ENCODE data around the gene ITGB3.

The ITGB3 gene

DNA sequence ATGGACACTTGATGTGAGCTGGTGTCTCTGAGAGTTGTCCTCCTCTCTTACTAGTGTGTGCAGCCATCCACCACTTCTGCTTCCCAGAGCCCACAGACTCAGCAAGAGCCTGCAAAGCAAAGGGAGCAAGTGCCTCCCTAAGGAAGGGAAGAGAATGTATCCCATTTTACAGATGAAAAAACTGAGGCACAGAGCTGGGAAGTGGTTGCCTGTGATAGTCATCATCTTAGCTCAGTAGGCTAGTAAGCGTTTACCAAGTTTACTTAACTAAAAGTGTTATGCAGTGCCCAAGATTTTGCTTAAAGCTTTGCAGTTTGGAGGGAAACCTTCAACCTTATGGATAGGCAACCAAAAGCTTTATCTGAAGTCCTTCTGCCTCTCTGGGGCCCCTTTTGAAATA lies 47.1 kb downstream of the ITGB3 start:
- no peak for DNase-seq

DNA sequence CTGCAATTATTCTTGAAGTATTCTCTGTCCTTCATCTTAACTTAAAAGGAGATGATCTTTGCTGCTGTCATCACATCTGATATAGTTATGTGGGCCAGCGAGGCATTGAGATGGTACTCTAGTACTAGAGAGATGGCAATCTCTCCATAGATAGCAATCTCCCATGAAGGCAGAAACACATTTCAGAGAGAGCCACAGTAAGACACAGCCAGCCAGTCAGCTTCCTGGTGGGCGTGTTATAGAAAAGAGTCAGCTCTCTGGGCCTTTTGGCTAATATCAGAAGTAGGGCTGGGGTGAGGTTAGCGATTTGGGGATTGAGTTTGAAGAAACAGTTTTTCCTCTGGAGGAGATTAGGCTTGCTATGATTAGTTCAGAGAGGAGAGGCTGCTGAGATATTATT lies 47.5 kb downstream of the ITGB3 start:
- no peak for DNase-seq

DNA sequence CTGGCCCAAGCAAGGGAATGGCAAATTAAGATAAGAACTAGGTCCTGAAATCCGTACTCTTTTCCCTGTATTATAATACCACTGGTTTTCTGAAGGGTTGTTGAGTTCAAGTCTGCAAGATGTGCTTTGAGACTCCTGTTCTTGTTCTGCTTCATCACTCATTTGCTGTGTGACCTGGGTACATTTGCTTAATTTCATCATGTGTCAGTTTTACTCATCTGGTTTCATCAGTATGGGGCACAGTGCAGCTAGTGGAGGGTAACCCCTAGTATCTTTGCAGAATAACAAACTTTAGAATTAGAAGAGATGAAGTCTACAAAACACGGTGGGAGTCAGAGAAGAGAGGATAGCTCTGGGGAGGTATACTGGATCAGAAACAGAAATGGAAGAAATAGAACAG lies 48.2 kb downstream of the ITGB3 start:
- no peak for DNase-seq

DNA sequence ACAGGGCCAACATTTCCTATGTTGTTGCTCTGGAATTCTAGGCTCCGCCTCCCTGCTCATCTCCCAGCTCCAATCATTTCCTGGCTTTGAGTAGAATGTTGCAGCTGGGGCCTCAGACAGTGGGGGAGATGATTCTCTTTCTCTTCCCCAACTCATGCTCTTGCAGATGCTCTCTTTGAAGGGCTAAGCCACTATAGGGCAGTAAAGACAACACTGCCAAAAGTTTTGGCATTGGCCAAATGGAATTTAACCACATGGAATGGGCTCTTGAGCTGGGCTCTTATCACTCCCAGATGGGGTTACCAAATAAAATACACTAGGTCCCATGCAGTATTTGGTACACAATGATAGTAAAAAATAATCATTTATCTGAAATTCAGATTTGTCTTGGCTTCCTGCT lies 50.6 kb downstream of the ITGB3 start:
- DNase-seq, result peak; percentile 64

DNA sequence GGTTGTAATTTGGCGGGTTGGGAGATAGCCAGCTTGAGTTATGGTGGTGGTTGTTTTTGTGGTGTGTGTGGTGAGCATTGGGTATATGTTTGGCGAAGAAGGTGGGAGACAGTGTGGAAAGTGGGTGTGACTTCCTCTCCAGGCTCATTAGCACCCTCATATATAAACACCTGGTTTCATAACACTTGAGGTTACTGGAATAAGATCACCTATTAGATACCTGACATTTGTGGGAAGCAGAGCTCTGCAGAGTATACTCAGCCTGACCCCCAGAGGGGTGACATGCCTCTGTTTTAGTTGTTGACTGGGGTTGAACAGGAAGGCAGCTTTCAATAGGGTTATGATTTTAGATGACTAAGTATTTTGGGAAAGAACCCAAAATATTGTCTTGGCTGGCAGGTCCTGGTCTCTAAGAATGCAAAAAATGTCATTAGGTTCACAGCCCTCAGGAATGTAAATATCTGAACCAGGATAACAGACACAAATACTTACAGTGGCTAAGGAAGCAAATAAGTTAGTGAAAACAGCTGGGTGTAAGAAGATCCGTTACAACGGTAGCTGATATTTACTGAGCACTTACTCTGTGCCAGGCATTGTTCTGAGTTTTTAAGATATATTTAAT lies 51.8 kb downstream of the ITGB3 start:
- DNase-seq, result peak; percentile 97

DNA sequence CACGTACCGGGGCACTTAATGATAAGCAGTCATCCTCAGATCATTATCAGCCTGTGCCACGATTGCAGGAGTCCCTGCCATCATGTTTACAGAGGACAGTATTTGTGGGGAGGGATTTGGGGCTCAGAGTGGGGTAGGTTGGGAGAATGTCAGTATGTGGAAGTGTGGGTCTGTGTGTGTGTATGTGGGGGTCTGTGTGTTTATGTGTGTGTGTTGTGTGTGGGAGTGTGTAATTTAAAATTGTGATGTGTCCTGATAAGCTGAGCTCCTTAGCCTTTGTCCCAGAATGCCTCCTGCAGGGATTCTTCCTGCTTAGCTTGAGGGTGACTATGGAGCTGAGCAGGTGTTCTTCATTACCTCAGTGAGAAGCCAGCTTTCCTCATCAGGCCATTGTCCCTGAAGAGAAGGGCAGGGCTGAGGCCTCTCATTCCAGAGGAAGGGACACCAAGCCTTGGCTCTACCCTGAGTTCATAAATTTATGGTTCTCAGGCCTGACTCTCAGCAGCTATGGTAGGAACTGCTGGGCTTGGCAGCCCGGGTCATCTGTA lies 56.6 kb downstream of the ITGB3 start:
- no peak for DNase-seq

DNA sequence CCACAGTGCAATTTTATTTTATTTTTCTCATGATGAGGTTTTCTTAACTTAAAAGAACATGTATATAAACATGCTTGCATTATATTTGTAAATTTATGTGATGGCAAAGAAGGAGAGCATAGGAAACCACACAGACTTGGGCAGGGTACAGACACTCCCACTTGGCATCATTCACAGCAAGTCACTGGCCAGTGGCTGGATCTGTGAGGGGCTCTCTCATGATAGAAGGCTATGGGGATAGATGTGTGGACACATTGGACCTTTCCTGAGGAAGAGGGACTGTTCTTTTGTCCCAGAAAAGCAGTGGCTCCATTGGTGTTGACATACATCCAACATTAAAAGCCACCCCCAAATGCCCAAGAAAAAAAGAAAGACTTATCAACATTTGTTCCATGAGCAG lies 57.8 kb downstream of the ITGB3 start:
- DNase-seq, result no peak

DNA sequence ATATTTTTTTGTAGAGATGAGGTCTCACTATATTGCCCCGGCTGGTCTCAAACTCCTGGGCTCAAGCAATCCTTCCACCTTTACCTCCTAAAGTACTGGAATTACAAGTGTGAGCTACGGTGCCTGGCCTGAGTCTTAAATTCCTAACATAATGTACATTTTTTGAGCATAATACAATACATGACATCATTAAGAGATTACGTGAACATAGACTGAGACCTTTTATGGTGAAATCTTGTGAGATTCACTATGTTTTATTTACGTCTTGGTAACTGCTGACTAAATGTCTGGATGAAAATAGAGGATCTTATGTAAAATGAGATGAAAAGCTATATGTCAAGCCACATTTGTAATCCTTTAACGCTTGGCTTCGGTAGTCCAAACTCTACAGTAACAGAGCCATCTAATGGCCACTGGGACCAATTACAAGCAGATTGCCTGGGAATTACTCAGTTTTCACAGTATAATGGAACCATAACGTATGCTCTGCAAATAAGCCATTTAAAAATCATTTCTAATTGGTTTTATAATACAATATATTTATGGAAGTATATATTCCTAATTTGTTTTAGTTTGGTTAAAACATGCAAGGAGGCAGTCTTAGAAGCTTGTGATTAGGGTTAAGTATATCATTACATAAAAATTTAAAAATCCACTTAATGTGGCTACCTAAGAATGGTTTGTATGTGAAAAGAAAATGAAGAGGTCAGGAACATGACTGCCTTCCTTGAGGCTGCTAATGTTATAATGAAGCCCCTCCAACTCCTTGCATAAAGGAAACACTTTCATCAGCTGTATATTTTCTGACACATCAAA lies 62.0 kb downstream of the ITGB3 start:
- peak; percentile 95 for DNase-seq

DNA sequence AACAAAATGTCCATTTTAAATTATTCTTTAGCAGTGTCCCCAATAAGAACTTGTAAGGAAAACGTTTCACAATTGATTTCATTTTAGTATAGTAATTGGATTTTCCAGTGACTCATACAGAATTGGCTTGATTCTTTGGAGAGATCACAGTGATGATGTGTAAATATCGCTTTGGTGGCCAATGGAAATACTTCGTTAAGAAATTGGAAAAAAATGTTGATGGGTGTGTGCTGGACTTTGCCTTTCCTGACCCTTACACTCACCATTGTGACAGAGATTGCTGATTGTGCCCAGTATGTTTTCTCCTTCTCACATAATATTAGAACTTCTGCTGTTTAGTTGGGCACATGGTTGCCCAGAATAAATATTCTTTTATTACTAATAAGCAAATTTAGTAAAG lies 62.7 kb downstream of the ITGB3 start:
- DNase-seq, result peak; percentile 31

DNA sequence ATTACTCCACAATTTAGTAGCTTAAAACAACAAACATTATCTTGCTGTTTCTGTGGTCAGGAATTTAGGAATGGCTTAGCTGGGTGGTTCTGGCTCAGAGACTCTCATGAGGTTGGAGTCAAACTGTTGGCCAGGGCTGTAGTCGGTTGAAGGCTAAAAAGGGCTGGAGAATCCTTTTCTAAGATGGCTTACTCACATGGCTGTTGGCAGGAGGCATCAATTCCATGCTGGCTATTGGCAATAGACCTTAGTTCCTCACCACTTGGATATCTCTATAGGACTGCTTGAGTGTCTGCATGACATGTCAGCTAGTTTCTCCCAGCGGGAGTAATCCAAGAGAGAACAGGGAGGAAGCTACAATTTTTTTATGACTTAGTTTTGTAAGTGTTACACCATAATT lies 63.5 kb downstream of the ITGB3 start:
- peak; percentile 64 for DNase-seq

DNA sequence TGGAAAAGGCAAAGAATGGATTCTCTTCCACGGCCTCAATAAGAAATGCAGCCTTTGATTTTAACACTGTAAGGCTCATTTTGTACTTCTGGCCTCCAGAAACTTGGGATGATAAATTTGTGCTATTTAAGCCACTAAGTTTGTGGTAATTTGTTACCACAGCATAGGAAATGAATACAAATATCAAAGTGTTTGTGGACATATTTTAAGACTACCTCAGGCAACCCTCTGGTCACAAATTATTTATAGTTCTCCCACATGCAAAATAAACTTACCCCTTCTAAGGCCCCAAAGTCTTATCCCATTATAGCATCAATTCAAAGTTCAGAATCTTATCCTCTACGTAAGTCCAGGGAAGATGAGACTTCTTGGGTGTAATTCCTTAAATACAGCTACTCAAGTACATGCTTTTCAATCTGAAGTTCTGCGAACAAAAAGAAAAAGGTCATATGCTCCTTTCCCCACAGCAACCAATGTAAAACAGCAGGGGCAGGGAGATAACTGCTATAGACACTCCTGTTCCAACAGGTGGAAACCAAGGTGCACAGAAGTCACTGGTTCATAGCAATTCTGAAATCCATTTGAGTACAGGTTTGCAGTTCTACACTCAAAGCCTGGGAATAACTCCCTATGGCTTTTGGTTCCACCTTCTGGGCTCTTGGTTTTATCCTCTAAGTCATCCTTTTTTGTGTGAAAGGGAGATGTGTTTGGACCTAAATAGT lies 64.7 kb downstream of the ITGB3 start:
- DNase-seq, result no peak

DNA sequence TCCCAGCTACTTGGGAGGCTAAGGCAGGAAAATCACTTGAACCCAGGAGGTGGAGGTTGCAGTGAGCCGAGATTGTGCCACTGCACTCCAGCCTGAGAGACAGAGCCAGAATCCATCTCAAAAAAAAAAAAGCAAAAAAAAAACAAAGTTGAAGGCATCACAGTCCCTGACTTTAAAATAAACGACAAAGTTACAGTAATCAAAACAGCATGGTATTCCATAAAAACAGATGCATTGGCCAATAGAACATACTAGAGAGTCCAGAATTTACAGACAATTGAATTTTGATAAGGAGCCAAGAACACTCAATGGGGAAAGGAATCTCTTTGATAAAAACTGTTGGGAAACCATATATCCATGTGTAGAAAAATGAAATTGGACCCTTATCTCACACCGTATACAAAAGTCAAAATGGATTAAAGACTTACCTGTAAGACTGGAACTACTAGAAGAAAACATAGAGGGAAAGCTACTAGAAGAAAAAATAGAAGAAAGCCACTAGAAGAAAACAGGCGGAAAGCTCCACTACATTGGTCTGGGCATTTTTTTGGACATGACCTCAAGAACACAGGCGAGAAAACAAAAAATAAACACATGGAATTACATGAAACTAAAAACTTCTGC lies 67.4 kb downstream of the ITGB3 start:
- no peak for DNase-seq

DNA sequence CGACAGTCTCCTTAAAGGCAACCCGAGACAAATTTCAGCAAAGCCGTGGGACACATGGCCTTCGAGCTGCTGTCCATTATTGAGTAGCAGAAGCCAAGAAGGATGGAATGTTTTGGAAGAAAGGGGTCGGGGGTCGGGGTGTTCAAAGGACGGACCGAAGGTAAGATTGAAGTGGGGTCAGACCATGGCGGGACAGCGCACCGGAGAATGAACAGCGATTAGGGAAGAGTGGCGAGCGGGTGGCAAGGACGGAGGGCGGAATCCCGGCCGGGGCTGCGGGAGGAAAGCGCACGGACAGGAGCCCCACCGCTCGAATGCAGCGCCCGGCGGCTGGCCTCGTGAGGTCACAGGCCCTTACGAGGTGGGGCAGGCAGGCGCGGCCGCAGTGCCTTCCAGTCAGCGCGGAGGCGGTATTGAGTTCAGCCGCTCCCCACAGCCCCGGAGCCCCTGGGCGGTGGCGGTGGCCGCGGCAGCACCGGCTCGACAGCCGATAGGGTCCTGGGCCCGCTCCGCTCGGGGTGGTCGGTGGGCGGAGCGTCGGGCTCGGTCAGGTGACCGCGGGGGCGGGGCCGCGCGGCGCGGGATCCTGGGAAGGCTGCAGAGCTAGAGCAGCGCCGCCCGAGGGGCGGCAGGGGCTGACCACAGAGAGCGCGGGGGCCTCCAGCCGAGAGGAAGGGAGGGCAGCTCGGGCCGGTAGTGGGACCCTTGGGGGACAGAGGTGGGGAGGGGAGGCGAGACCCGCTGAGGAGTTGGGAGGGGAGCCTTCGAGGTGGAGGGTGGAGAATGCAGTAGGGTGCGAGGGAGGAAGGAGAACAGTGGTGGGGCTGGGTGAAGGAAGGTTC lies 70.0 kb downstream of the ITGB3 start, which contains the start of gene EFCAB13:
EFCAB13 (plus strand) TSS at position 574 of the 842 bp plus-strand sequence. CDS start 4,399 bp downstream, outside the sequence.
- peak; percentile 84 for DNase-seq

DNA sequence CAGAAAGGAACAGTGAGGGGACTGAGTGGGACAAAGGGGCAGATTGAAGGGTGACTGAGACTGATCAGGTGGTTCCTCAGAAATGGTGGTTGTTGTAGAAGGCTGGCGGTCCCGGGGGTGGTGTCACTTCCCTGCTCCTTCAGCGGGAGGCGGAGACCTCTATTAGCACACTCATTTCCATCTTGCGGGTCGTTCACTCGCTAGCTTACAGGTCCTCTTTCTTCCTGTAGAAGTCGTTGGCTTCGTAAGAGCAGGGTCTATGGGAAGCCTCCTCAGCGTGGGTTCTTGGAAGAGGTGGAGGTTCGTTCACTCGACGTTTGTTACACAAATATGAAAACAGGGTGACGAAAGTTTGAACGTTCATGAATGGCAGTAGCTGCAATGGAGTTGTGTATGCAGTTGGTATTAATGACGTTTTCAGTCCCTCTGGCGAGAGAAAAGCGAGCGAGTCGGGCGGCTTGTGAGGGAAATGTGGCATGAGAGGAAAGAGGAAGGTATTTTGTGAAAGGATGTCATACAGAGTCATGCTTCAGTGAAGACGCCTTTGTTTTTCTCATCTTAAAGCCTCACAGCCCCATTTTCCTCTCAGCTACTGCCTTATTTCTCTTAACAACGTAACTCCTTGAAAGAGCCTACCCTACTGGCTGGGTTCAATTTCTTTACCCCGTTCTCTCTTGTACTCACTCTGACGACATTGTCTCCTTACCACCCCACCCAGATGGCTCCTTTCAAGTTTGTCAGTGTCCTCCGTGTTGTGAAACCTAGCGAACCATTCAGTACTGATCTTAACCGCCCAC lies 70.8 kb downstream of the ITGB3 start:
- DNase-seq, result peak; percentile 30

DNA sequence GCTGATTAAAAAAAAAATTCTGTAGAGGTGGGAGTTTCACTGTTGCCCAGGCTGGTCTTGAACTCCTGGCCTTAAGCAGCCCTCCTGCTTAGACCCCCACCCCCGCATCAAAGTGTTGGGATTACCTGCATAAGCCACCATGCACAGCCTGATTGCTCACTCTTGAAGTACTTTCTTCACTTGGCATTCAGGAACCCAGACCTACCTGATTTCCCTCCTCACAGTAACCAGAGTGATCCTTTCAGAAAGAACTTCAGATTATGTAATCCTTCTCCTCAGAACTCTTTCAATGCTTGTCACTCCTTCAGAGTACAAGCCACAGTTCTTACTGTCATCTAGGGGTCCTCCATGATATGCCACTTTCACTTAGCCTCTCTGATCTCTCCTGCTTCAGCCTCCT lies 71.5 kb downstream of the ITGB3 start:
- DNase-seq, result no peak

DNA sequence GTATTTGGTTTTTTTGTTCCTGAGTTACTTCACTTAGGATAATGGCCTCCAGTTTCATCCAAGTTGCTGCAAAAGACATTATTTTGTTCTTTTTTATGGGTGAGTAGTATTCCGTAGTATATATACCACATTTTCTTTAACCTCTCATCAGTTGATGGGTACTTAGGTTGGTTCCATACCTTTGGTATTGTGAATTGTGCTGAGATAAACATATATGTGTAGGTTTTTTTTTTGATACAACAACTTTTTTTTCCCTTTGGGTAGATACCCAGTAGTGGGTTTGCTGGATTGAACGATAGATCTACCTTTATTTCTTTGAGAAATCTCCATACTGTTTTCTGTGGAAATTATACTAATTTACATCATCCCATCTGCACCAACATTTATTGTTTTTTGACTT lies 76.9 kb downstream of the ITGB3 start:
- no peak for DNase-seq

DNA sequence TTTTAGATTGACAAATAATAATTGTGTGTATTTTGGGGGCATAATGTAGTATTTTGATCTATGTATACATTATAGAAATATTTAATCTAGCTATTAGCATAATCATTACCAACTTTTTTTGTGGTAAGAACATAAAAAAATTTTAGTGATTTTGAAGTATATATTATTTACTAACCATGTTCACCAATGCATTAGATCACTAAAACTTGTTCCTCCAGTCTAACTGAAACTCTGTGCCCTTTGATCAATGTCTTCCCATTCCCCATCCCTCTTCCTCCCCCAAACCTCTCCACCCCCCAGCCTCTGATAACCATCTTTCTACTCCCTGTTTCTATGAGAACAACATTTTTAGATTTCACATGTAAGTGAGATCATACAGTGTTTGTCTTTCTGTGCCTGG lies 78.7 kb downstream of the ITGB3 start:
- DNase-seq, result no peak

DNA sequence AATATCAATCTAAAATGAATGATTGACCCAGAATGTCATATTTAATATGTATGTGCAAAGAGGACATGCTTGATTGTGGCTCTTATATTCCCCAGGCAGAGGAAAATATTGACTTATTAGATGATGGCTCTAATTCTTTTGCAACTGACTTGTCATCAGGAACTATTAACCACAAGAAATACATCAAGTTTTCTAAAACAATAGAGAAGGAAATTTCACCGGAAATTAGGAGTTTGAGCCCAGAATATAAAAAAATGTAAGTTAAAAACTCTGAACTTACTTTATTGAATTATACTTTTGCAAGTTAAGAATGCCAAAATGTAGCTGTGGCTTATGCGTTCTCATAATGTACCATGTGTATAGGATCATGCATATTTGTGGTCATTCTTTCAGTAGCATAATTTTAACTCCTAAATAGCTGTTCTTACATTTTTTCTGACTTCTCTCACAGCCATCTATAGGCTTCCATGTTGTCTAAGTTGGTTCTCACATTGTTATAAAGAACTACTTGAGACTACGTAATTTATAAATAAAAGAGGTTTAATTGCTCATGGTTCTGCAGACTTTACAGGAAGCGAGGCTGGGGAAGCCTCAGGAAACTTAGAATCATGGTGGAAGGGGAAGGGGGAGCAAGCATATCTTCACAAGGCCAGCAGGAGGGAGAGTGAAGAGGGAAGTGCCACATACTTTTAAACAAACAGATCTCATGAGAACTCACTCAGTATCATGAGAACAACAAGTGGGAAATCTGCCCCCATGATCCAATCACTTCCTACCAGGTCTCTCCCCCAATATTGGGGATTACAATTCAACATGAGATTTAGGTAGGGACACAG lies 81.7 kb downstream of the ITGB3 start:
- DNase-seq, result peak; percentile 73

DNA sequence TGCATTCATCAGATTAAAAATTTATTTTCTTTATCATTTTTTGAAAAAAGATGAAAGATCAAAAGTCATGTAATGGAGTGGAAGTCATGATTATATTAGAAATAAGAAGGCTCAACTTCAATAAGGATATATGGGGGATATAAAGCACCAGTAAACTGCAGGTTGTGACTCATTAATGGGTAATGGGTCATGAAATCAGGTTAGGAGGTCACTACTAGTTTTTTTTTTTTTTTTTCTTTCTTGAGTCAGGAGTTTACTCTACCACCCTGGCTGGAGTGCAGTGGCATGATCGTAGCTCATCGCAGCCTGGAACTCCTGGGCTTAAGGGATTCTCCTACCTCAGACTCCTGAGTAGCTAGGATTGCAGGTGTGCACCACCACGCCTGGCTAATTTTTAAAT lies 84.4 kb downstream of the ITGB3 start:
- no peak for DNase-seq

DNA sequence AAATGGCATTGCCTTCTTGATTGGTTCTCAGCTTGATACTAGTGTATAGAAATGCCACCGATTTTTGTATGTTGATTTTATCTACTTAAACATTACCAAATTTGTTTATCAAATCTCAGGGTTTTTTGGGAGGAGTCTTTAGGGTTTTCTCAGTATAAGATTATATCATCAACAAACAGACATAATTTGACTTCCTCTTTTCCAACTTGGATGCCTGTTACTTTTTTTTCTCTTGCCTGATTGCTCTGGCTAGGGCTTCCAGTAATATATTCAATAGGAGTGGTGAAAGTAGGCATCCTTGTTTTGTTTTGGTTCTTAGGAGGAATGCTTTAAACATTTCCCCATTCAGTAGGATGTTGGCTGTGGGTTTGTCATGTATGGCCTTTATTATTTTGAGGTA lies 99.2 kb downstream of the ITGB3 start:
- DNase-seq, result no peak
